Stimulated activated CD8-positive, alpha-beta memory T cell treated with anti-CD3 and anti-CD28 coated beads, Interleukin-4, amount 100 ng/mL, for 1 hour (primary cell): ENCODE measurements around the gene GOLIM4.
"Not testable (repeated sequence)": the region's sequence is repeated elsewhere in the genome, so short reads cannot be mapped to it uniquely, and the experiment has no call there.

Experiments
- DNase-seq, 2 donors: peaks; one replicate each; pipeline ENCODE4 v3.0.0-alpha.2; 2020; ENCODE audit warnings: low read depth in 2 of 2, low spot score in 1 of 2

Gene GOLIM4

DNA sequence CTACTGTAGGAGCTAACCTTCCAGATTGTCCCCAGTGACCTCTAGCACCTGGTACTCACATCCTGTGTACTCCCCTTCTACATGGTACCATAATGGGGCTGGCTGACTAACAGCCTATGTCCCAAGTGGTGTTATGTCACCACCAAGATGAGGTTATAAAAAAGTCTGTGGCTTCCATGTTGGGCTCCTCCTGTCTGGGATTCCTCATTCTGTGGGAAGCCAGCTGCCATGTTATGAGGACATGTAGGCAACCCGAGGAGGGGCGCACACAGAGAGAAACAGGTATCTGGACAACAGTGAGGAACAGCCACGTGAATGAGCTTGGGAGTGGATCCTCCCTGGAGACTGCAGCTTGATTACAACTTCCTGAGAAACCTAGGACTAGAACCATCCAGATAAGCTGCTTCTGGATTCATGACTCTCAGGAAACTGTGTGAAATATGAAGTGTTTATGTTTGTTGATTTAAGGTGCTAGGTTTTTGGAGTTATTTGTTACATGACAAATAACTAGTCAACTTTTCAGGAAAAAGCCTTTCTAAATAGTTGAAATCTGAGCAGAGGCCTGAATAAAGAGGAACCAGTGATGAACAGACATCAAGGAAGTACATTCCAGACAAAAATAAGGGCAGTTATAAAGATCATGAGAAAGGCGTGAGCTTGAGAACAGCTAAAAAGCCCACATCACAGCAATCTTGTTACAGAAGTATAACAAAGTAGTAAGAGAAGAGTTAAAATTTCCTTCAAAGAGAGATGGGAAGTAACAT, 21.7 kb downstream of the GOLIM4 start:
- DNase-seq = no peak

DNA sequence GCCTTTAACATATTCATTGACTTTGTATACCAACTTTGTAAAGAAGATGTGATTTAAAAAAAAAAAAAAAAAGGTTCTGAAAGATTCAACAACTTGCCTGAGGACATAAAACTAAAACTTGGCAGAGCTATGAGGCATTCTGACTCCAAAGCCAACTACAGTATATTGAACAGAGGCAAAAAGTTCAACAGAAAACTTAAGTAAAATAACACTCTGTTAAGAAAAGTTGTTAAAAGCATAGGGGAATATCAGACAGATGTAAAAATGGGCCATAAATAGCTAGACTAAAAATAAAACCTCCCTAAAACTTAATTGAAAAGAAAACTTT, 23.4 kb downstream of the GOLIM4 start:
- no peak for DNase-seq

DNA sequence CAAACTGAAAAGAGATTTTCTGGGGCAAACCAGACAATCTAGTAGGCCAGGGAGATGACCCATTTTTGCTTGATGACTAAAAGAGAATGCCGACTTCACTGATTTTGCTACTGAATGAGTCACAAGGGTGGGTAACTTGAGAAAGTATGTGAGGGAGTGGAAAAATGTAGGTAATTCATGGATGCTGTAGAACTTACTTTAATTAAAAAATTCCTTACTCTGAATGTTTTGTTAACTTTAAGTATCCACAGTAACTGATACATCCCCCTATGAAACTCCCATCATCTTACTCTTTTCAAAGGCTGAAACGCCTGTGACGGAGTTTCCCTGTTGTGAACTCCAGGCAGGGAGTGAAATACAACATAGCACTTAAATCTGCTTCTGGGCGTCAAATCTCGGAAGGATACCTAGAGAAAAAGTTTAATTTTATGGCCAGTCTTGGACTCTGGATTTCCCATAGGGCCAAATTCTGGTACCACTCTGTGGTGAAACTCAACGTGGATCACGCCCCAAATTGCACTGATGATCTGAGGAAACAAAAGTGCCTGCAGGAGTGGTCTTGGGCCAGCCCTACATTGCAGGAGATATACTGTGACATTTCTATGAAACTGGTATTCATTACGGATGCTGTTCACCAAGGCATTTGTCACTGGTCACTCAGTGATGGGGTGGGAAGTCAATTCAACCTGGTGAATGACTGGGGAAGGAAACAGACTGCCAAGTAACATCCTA, 24.0 kb downstream of the GOLIM4 start:
- DNase-seq = no peak

DNA sequence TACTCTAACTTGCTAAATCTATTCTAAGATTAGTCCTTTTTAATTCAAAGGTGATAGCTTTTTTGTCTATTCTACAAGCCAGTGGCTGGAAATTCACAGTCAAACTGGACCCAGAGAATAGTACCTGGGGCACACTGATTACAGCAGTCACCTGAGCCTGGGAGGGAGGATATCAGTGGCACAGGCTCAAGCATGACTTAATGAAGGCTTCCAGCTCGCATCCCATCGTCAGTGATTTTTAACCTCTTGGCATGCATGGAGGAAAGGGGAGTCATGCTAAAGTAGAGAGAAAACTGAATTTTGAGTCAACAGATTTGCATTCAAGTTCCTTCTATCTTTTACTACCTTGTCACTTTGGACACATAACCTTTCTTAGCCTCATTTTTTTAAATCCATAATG, 24.8 kb downstream of the GOLIM4 start:
- no peak for DNase-seq

DNA sequence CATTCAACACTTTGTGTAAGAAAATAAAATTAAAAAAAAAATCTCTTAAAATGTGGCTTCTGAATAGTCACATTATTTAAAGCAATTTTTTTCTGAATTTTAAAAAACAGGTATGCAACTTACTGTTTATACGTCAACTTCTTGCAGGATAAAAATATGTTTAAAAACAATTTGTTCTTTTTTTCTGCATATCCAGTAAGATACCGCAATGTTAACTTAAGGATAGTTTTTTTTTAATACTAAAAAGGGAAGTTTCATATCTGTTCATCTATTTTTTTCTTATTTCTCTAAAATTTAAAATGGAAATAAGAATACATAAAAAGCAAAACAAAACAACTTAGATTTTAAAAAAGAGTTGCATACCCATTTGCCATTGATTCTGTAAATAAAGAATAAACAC, 27.4 kb downstream of the GOLIM4 start:
- no peak for DNase-seq

DNA sequence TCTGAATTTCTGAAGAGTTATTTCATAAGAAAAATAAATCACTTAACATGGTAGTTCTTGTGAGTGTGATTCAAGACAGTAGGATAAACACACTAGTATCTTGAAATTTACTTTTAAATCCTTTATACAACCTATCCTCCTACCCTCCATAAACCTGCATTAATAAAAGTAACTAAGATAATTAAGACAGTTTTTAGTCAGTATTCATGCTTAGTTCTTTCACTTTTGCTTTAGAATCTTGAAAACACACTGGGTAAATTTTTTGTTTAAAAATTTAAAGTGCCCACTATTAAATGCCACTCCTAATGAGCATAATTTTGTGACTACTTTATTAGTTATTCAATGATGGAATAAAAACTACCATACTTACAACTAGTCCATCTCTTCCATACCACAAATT, 28.8 kb downstream of the GOLIM4 start:
- no peak for DNase-seq

DNA sequence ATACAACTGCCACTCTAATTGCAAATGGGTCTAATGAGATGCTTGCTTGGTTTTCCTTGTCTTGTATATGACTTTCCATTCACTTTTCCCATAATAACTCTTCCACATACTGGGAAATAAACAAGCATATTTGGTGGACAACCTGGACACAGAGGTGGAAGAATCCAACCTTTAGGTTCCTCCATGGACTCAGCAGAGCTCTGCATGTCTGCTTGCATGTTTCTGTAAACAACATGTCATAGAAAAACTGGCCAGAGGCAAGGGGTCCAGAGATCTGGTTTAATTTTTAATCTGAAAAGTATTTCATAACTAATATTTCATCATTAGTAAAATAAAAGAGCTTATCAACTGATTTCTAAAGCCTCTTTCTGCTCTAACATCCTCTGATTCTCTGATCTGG, 30.2 kb downstream of the GOLIM4 start:
- no peak for DNase-seq

DNA sequence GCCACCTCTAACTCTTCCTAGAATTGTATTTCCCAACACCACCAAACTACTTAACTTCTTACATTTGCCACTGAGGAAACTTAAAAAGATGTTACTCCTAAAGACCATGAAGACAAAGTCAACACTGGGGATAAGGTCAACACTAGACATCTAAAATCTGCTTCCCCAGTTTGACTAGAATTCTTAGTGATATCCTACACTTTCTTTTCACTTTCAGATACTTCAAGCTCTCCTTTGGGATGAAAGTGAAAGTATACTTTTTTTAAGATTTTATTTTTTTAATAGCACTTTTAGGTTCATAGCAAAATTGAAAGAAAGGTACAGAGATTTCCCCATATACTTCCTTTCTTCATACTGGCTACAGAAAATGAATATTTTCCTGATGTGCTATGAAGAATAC, 32.6 kb downstream of the GOLIM4 start:
- no peak for DNase-seq

DNA sequence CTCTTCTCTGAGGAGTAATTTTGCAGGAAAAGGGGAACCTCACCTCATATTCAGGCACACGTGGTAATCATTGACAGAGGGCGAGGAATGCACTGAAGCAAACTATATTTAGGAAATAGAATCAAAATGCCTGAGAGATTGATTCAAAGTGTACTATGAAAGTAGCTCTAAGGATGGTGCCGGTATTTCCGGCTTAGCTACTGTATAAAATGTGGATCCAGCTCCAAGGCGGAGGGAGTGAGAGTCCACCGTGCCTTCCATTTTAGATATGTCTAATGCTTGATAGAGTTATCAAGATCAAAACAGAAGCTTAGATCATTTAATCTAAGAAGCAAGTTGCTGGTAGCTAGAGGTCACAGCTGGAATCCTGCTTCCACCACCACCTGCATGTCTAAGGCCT, 33.0 kb downstream of the GOLIM4 start:
- no peak for DNase-seq

DNA sequence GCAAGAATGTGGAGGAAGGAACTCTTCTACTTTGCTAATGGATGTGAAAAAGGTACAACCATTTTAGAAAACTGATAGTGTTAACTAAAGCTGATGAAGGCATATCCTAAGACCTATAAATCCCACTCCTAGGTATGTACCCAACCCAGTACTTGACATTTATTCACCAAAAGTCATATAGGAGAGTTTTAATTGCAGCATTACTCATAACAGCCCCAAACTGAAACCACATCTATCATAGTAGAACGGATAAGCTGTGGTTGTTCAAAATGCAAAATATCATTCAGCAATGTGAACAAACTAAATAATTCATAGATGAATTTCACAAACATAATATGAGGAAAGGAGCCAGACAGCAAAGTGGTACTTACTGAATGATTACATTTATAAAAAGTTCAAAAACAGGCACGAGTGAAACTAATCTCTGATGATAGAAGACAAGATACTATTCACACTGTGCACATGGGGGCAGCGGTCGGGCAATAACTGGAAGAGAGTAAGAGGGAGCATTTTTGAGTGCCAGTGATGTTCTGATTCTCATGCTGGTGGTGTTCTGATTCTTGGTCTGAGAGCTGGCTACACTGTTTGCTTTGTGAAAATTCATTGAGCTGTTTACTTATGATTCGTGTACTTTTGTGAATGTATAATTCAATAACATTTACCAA, 34.3 kb downstream of the GOLIM4 start:
- no peak for DNase-seq

DNA sequence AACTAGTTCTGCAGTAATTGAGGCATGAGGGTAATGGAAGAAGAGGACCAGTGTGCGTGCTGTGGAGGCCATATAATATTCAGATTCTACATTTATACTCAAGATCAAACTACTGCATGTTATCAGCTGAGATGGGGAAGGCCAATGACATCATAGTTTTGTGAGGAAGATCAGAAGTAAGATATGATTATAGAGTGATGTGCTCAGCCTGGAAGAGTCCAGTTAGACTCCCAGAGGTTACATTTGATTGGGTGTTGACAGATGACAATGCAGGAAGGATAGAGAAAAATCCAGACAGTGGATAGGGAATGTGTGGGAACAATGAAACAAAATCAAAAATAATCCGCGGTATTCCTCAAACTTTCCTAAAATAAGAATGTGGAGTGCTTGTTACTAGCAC, 35.4 kb downstream of the GOLIM4 start:
- DNase-seq = no peak

DNA sequence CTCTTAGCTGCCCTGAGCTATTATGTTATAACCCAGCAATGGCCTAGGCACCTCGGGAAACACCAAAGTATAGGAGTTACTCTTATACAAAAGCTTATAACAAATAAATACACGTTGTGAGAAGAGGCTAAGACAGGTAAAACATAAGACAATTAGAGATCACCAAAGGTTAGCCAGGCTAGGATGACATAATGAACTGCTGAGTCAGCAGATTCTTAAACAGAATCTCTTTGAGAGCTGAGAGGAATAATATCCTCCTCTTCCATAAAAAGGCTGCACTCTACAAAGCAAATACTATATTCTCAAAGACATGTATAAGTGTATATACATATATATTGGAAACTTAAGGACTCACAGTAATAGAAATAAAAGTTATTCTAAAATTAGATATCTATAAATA, 37.2 kb downstream of the GOLIM4 start:
- no peak for DNase-seq

DNA sequence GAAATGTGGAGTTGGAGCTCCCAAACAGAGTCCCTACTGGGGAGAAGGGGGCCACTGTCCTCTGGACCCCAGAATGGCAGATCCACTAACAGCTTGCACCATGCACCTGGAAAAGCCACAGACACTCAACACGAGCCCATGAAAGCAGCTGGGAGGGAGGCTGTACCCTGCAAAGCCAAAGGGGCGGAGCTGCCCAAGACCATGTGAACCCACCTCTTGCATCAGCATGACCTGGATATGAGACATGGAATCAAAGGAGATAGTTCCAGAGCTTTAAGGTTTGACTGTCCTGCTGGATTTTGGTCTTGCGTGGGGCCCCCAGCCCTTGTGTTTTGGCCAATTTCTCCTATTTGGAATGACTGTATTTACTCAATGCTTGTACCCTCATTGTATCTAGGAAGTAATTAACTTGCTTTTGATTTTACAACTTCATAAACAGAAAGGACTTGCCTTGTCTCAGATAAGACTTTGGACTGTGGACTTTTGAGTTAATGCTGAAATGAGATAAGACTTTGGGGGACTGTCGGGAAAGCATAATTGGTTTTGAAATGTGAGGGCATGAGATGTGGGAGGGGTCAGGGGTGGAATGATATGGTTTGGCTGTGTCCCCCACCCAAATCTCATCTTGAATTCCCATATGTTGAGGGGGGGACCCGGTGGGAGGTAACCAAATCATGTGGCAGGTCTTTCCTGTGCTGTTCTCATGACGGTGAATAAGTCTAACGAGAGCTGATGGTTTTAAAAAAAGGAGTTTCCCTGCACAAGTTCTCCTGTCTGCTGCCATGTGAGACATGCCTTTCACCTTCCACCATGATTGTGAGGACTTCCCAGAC, 39.1 kb downstream of the GOLIM4 start:
- DNase-seq = not testable (repeated sequence)

DNA sequence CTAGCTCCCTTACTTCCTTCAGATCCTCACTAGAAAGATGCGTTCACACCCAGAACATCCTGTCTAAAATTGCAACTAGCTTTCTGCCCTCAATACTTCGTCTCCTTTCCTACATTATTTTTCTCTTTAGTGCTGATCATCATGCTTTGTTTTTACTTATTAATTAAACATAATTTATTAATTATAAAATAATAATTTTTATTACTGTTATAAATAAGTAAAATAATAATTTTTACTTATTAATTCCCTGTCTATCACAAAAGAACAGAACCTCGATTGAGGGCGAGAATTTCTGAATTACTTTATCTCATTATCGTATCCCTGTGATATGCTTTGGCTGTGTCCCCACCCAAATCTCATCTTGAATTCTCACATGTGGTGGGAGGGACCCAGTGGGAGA, 41.3 kb downstream of the GOLIM4 start:
- DNase-seq = no peak

DNA sequence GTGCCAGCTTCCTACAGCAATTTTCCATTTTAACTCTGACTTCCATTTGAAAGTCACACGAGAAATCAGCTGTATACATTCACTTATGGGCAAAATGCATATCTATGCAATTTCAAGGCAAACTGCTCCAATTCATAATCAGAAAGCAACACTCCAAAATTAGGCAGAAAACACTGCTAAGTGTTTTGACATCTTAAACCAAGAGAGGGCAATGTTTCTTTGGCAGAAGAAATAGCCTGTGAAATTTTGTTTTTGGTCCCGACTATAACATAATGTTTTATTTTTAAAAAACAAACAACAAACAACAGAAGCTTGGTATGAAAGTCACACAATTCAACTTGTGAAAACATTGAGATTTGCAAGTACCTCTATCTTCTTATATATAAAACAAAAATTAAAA, 42.6 kb downstream of the GOLIM4 start:
- no peak for DNase-seq

DNA sequence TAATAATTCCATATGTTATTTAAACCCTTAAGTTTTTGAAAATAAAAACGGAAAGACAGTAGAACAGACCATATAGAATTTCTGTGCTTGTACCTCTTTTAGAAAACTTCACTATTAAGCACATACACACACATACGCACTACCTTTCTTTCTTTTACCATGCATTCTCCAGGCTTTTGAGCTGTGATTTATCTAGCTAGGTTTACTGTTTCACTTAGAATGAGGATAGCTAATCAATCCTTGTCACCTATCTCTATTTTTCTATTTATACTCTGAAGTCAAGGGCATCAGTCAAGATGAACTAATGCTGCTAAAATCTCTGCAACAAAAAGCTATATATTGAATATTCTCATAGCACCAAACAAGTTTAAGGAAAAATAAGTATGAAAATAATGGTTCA, 43.2 kb downstream of the GOLIM4 start:
- DNase-seq = no peak

DNA sequence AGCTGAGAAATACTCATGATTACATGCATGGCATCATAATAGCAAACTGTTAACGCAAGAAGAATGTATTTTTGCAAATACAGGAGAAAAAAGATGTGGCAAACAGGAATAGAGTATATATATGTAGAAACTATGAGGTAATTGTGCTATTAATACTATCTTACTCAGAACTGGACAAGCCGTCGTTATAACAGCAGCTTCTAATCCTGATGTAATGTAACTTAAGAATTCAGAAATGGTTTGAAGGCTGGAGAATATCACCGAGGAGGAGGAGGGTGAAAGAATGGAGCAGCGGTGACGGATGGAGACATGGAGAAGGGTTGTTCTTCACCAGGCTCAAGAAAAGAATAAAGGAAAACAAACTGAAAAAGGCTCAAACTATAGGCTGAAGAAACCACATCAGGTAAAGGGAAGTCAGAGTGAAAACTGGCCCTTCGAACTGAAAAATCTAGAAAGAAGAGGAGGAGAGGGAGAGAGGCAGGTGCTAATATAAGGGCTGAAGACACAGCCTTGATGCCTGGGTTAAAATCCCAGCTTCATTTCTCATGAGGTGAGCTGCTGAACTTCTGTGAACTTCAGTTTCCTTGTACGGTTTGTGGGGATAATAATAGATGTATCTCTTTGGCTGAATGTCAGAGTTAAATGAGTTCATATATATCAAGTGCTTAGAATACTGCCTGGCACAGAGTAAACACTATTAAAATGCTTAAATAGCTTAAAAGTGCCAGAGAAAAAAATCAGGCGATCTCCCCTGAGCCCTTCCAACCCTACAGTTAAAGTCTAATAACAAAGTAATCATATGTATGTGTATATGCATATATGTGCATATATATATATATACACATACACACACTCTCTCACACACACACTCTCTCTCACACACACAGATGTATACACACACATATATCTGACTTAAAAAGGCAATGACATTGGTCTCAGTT, 43.9 kb downstream of the GOLIM4 start:
- no peak for DNase-seq

DNA sequence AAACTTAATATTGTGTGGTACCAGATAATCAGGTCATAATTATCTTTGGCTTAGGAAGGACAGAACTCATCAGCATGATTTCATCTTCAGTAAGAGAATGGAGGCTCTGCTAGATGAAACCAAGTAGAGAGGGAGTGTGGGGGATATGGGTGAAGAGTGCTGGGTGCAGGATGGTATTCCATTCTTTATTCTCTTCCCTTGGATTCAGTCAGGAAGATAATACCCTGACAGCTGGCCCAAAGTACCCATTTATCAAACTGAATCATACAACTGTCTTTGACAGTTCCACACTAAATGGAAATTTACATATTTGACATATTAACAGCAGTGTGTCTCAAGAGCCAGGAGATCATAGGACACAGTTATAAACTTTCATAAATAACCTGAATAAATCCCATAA, 44.7 kb downstream of the GOLIM4 start:
- DNase-seq = no peak

DNA sequence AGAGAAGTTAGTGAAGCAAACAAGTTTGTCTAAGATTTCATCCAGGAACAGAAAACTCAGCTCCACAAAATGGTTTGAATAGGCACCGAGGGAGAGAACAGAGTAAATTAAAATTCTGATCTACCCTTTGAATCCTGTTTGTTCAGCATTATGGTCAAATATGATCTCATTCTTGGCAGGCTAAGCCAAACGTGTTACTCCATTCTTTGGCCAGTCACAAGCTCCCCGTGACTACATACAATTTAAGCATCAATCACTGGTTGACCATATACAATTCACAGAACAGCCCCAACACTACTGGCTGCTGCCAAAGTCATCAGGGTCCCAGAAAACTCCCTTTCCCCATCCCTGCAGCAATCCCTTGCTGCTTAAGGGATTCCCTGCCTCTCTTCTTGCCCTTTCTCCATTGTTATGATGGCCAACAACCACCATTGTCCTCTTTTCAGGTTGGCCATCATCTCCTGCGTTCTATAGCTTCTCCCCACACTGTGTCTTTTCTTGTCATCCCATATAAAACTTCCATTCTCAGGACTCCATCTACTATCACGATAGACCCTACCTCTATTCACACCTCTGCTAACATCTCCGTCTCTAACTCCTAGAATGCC, 46.3 kb downstream of the GOLIM4 start:
- no peak for DNase-seq
